ENCODE results near the gene USP34.
"Not testable (repeated sequence)": the region's sequence is repeated elsewhere in the genome, so short reads cannot be mapped to it uniquely, and the experiment has no call there.

Gene USP34

GRCh38 chr2:61456746-61457420 is 14.0 kb downstream of the USP34 start:
- DNase-seq: no peak

GRCh38 chr2:61456070-61456745 is 14.7 kb downstream of the USP34 start:
- DNase-seq: no peak

GRCh38 chr2:61454972-61455371 is 15.9 kb downstream of the USP34 start:
- not testable (repeated sequence) for DNase-seq

- no peak for DNase-seq
Measured at GRCh38 chr2:61454383-61454782, 16.5 kb downstream of the USP34 start.

- DNase-seq: no peak
Measured at GRCh38 chr2:61452392-61452791, 18.5 kb downstream of the USP34 start.

- no peak for DNase-seq
Measured at GRCh38 chr2:61451178-61451577, 19.7 kb downstream of the USP34 start.

- no peak for DNase-seq
Measured at GRCh38 chr2:61450144-61450543, 20.7 kb downstream of the USP34 start.

GRCh38 chr2:61448229-61448628 is 22.7 kb downstream of the USP34 start:
- no peak for DNase-seq

- DNase-seq: not testable (repeated sequence)
Measured at GRCh38 chr2:61446971-61447370, 23.9 kb downstream of the USP34 start.

- DNase-seq: no peak
Measured at GRCh38 chr2:61443342-61444041, 27.4 kb downstream of the USP34 start.

- DNase-seq: no peak
Measured at GRCh38 chr2:61439241-61440002, 31.5 kb downstream of the USP34 start.

- no peak for DNase-seq
Measured at GRCh38 chr2:61438670-61439069, 32.2 kb downstream of the USP34 start.

GRCh38 chr2:61437170-61437569 is 33.7 kb downstream of the USP34 start:
- no peak for DNase-seq

- DNase-seq: no peak
Measured at GRCh38 chr2:61436092-61436491, 34.8 kb downstream of the USP34 start.

- DNase-seq: no peak
Measured at GRCh38 chr2:61435291-61435690, 35.6 kb downstream of the USP34 start.

GRCh38 chr2:61434314-61434713 is 36.6 kb downstream of the USP34 start:
- DNase-seq: no peak

GRCh38 chr2:61433606-61434005 is 37.3 kb downstream of the USP34 start:
- DNase-seq: no peak

- no peak for DNase-seq
Measured at GRCh38 chr2:61432990-61433389, 37.9 kb downstream of the USP34 start.

GRCh38 chr2:61431345-61431744 is 39.5 kb downstream of the USP34 start:
- no peak for DNase-seq

GRCh38 chr2:61426267-61426897 is 44.5 kb downstream of the USP34 start:
- no peak for DNase-seq

GRCh38 chr2:61425605-61426155 is 45.2 kb downstream of the USP34 start:
- no peak for DNase-seq

- no peak for DNase-seq
Measured at GRCh38 chr2:61423714-61424113, 47.2 kb downstream of the USP34 start.

Measured in cerebellar nuclear complex (tissue), 1 donor.